GM23248 (cell line): ENCODE results near the gene ORMDL2. TPM values are rescaled to one million over a fixed set of nuclear protein-coding genes. Genes with fewer than 3 reads are reported as not detected.
"Not testable (repeated sequence)": the region's sequence is repeated elsewhere in the genome, so short reads cannot be mapped to it uniquely, and the experiment has no call there.

Source experiments
- DNase-seq: peaks from one replicate; pipeline ENCODE4 v3.0.0-alpha.2; 2015
- H2AFZ ChIP-seq: fragments of 200-600 bp; sonication (generic); 2 replicates; pipeline ENCODE4 v1.6.1; 2016; ENCODE audit warnings: antibody characterized with exemption
- H3F3A ChIP-seq: fragments of 200-600 bp; sonication (generic); 2 replicates; pipeline ENCODE4 v1.6.1; 2016; ENCODE audit warnings: mild to moderate bottlenecking, antibody characterized with exemption, mixed run types; ENCODE audit not compliant: insufficient read depth
- H3K27ac ChIP-seq: fragments of 200-600 bp; sonication (generic); 2 replicates; pipeline ENCODE4 v1.5.1; 2016; ENCODE audit warnings: mild to moderate bottlenecking
- H3K27me3 ChIP-seq: fragments of 200-600 bp; sonication (generic); replicated peaks from 2 replicates; pipeline ENCODE4 v1.6.1; 2016; ENCODE audit warnings: mild to moderate bottlenecking; ENCODE audit not compliant: insufficient read depth
- H3K36me3 ChIP-seq: fragments of 200-600 bp; sonication (generic); 2 replicates; pipeline ENCODE4 v1.6.1; 2016; ENCODE audit warnings: low read depth, mild to moderate bottlenecking
- H3K4me1 ChIP-seq: fragments of 200-600 bp; sonication (generic); 2 replicates; pipeline ENCODE4 v1.6.1; 2016; ENCODE audit warnings: mild to moderate bottlenecking; ENCODE audit not compliant: insufficient read depth
- H3K4me2 ChIP-seq: fragments of 200-600 bp; sonication (generic); one replicate; pipeline ENCODE4 v1.6.1; 2016; ENCODE audit warnings: mild to moderate bottlenecking; ENCODE audit not compliant: unreplicated experiment
- H3K4me3 ChIP-seq: fragments of 200-600 bp; sonication (generic); 2 replicates; pipeline ENCODE4 v1.5.1; 2016; ENCODE audit warnings: mild to moderate bottlenecking
- H3K79me2 ChIP-seq: fragments of 200-600 bp; sonication (generic); 2 replicates; pipeline ENCODE4 v1.6.1; 2016; ENCODE audit warnings: mild to moderate bottlenecking; ENCODE audit not compliant: insufficient read depth
- H3K9ac ChIP-seq: fragments of 200-600 bp; sonication (generic); 2 replicates; pipeline ENCODE4 v1.6.1; 2016; ENCODE audit warnings: mild to moderate bottlenecking
- H3K9me2 ChIP-seq: fragments of 200-600 bp; sonication (generic); 2 replicates; pipeline ENCODE4 v1.6.1; 2016; ENCODE audit warnings: mixed run types, mild to moderate bottlenecking, moderate library complexity; ENCODE audit not compliant: insufficient read depth
- H3K9me3 ChIP-seq: fragments of 200-600 bp; sonication (generic); one replicate; pipeline ENCODE4 v1.6.1; 2017; ENCODE audit warnings: low read depth
- H4K20me1 ChIP-seq: fragments of 200-600 bp; sonication (generic); 2 replicates; pipeline ENCODE4 v1.6.0; 2016; ENCODE audit not compliant: insufficient read depth
- EZH2 ChIP-seq: fragments of 200-600 bp; sonication (generic); IDR thresholded peaks from 2 replicates; pipeline ENCODE4 v1.6.1; 2018; ENCODE audit warnings: antibody characterized with exemption, mild to moderate bottlenecking; ENCODE audit not compliant: insufficient read depth, poor library complexity, severe bottlenecking
- EZH2phosphoT487 ChIP-seq: fragments of 200-600 bp; sonication (generic); IDR thresholded peaks from 2 replicates; pipeline ENCODE4 v1.6.1; 2018; ENCODE audit warnings: antibody characterized with exemption, moderate library complexity, mild to moderate bottlenecking, low read depth; ENCODE audit not compliant: insufficient read depth
- WGBS, 2 experiments: methylation state at CpG; one replicate each; pipeline ENCODE4 v1.1.6; 2015 to 2017; ENCODE audit warnings: low lambda C conversion rate in 2 of 2, low coverage in 1 of 2; ENCODE audit errors: missing lambda C conversion rate in 2 of 2; 5-methylcytosine and 5-hydroxymethylcytosine counted together
- in situ Hi-C: fragments of 300-500 bp; cut with MboI; formaldehyde crosslinking; loops from 2 replicates; pipeline ENCODE4 v1.15.0; 2020
- polyA plus RNA-seq: library from polyadenylated mRNA; unstranded; fragments of >200 nt; fragmentation: Nextera tagmentation; extraction: Ambion mirVana; gene quantifications from 2 replicates; pipeline ENCODE4 v1.2.1, GENCODE V29; 2016
- total RNA-seq: library from RNA; depleted of rRNA; stranded (reverse); fragments of >200 nt; shearing (Covaris generic); gene quantifications from 2 replicates; pipeline ENCODE4 v1.2.3, GENCODE V29; 2014

Gene ORMDL2
- total and polyA plus RNA-seq, 2 experiments from 2014 or later, result 21.7 to 87.7 TPM

- no peak overlapping the region for H3K27ac ChIP-seq
- H3K9me2 ChIP-seq, result no peaks in the 10 kb centered on the region
- H2AFZ ChIP-seq, result no peak overlapping the region
- no peak overlapping the region for H3K4me2 ChIP-seq
- TF ChIP-seq EZH2 (no peak), EZH2phosphoT487 (no peak)
- WGBS, 2 experiments, result 83 to 87% methylated on average over 10 of the region's 10 CpGs
- peaks cover 14% of the 10 kb centered on the region for H3K4me1 ChIP-seq
- no peak overlapping the region for H3K4me3 ChIP-seq
- H3K36me3 ChIP-seq, result no peaks in the 10 kb centered on the region
- DNase-seq, result no peak
- 0 out of 2 replicates have a peak, but pooled peaks cover 3% of the 10 kb centered on the region for H3F3A ChIP-seq
- in situ Hi-C loops, result no loop called here
- H3K27me3 ChIP-seq, result no peaks in the 10 kb centered on the region
- H4K20me1 ChIP-seq, result no peaks in the 10 kb centered on the region
- no peaks in the 10 kb centered on the region for H3K9me3 ChIP-seq
- no peak overlapping the region for H3K9ac ChIP-seq
- peaks cover 37% of the 10 kb centered on the region for H3K79me2 ChIP-seq
Measured at GRCh38 chr12:55833056-55833455, 15.2 kb downstream of the ORMDL2 start.

- H3K4me1 ChIP-seq, H3K4me3 ChIP-seq, H3F3A ChIP-seq, H3K27ac ChIP-seq, DNase-seq, H3K4me2 ChIP-seq, H4K20me1 ChIP-seq, H3K36me3 ChIP-seq, H2AFZ ChIP-seq, in situ Hi-C loops, H3K9ac ChIP-seq, H3K27me3 ChIP-seq, H3K9me2 ChIP-seq, H3K9me3 ChIP-seq: not testable (repeated sequence)
- peaks cover 25% of the 10 kb centered on the region for H3K79me2 ChIP-seq
- 82 to 83% methylated on average over 6 of the region's 6 CpGs for WGBS, 2 experiments
Measured at GRCh38 chr12:55834400-55834799, 16.6 kb downstream of the ORMDL2 start.

GRCh38 chr12:55838361-55838760 lies 20.5 kb downstream of the ORMDL2 start:
- Histone ChIP-seq H3F3A (no peaks in the 10 kb centered on the region), H3K4me2 (no peak overlapping the region), H3K9me2 (no peaks in the 10 kb centered on the region), H3K27ac (no peak overlapping the region), H3K9ac (no peak overlapping the region), H3K36me3 (no peaks in the 10 kb centered on the region), H3K9me3 (no peaks in the 10 kb centered on the region), H3K79me2 (peaks cover 22% of the 10 kb centered on the region), H3K27me3 (no peaks in the 10 kb centered on the region), H3K4me1 (peaks cover 18% of the 10 kb centered on the region), H2AFZ (no peak overlapping the region), H4K20me1 (no peaks in the 10 kb centered on the region), H3K4me3 (no peak overlapping the region)
- WGBS, 2 experiments, result 90% methylated on average over 3 of the region's 3 CpGs
- no peak for DNase-seq
- TF ChIP-seq EZH2 (no peak), EZH2phosphoT487 (no peak)
- in situ Hi-C loops, result no loop called here

GRCh38 chr12:55839345-55840140 lies 21.7 kb downstream of the ORMDL2 start:
- Histone ChIP-seq H2AFZ (no peak overlapping the region), H4K20me1 (no peaks in the 10 kb centered on the region), H3K4me2 (no peak overlapping the region), H3F3A (no peaks in the 10 kb centered on the region), H3K9me2 (no peaks in the 10 kb centered on the region), H3K4me1 (peaks cover 18% of the 10 kb centered on the region), H3K27ac (no peak overlapping the region), H3K79me2 (peaks cover 22% of the 10 kb centered on the region), H3K36me3 (no peaks in the 10 kb centered on the region), H3K4me3 (no peak overlapping the region), H3K9ac (no peak overlapping the region), H3K9me3 (no peaks in the 10 kb centered on the region), H3K27me3 (no peaks in the 10 kb centered on the region)
- no peak for DNase-seq
- in situ Hi-C loops, result loop anchor here (5.0 kb wide), 1 partner anchor 88 kb away; the partner anchor contains the start of gene PYM1
- TF ChIP-seq EZH2phosphoT487 (no peak), EZH2 (no peak)
- WGBS, 2 experiments, result 75 to 78% methylated on average over 11 of the region's 11 CpGs
